ENCODE measurements around the gene NCOR2.
"Not testable (repeated sequence)": the region's sequence is repeated elsewhere in the genome, so short reads cannot be mapped to it uniquely, and the experiment has no call there.

The NCOR2 gene

GRCh38 chr12:124594851-124595250 is 27.4 kb upstream of the NCOR2 start:
- Histone ChIP-seq H3K27me3 (ENCODE audit: insufficient read depth, low read length) (no peaks in the 10 kb centered on the region), H3K4me3 (ENCODE audit: low read length) (no peak overlapping the region), H3K36me3 (ENCODE audit: insufficient read depth, low read depth, low read length) (no peaks in the 10 kb centered on the region), H3K9ac (ENCODE audit: low read depth, low read length) (no peak overlapping the region), H3K27ac (ENCODE audit: low read length) (no peak overlapping the region), H3K9me3 (ENCODE audit: insufficient read depth, low read depth, low read length) (no peaks in the 10 kb centered on the region), H3K4me1 (ENCODE audit: insufficient read depth, low read length) (no peaks in the 10 kb centered on the region)

- no peak overlapping the region for H3K27ac ChIP-seq (ENCODE audit: low read length)
- no peak overlapping the region for H3K4me3 ChIP-seq (ENCODE audit: low read length)
- H3K9ac ChIP-seq (ENCODE audit: low read depth, low read length), result no peak overlapping the region
- H3K9me3 ChIP-seq (ENCODE audit: insufficient read depth, low read depth, low read length), result no peaks in the 10 kb centered on the region
- no peaks in the 10 kb centered on the region for H3K36me3 ChIP-seq (ENCODE audit: insufficient read depth, low read depth, low read length)
- H3K4me1 ChIP-seq (ENCODE audit: insufficient read depth, low read length), result no peaks in the 10 kb centered on the region
- no peaks in the 10 kb centered on the region for H3K27me3 ChIP-seq (ENCODE audit: insufficient read depth, low read length)
Measured at GRCh38 chr12:124593851-124594401, 26.5 kb upstream of the NCOR2 start.

- Histone ChIP-seq H3K4me1 (ENCODE audit: insufficient read depth, low read length) (no peaks in the 10 kb centered on the region), H3K36me3 (ENCODE audit: insufficient read depth, low read depth, low read length) (no peaks in the 10 kb centered on the region), H3K4me3 (ENCODE audit: low read length) (no peak overlapping the region), H3K27ac (ENCODE audit: low read length) (no peak overlapping the region), H3K9me3 (ENCODE audit: insufficient read depth, low read depth, low read length) (no peaks in the 10 kb centered on the region), H3K27me3 (ENCODE audit: insufficient read depth, low read length) (no peaks in the 10 kb centered on the region), H3K9ac (ENCODE audit: low read depth, low read length) (no peak overlapping the region)
Measured at GRCh38 chr12:124593176-124593575, 25.8 kb upstream of the NCOR2 start.

GRCh38 chr12:124592481-124593160 is 25.2 kb upstream of the NCOR2 start:
- Histone ChIP-seq H3K27ac (ENCODE audit: low read length) (no peak overlapping the region), H3K9ac (ENCODE audit: low read depth, low read length) (no peak overlapping the region), H3K4me1 (ENCODE audit: insufficient read depth, low read length) (no peaks in the 10 kb centered on the region), H3K9me3 (ENCODE audit: insufficient read depth, low read depth, low read length) (no peaks in the 10 kb centered on the region), H3K27me3 (ENCODE audit: insufficient read depth, low read length) (no peaks in the 10 kb centered on the region), H3K4me3 (ENCODE audit: low read length) (no peak overlapping the region), H3K36me3 (ENCODE audit: insufficient read depth, low read depth, low read length) (no peaks in the 10 kb centered on the region)

- H3K4me3 ChIP-seq (ENCODE audit: low read length), result no peak overlapping the region
- no peak overlapping the region for H3K9ac ChIP-seq (ENCODE audit: low read depth, low read length)
- no peaks in the 10 kb centered on the region for H3K27me3 ChIP-seq (ENCODE audit: insufficient read depth, low read length)
- no peak overlapping the region for H3K27ac ChIP-seq (ENCODE audit: low read length)
- H3K9me3 ChIP-seq (ENCODE audit: insufficient read depth, low read depth, low read length), result no peaks in the 10 kb centered on the region
- H3K4me1 ChIP-seq (ENCODE audit: insufficient read depth, low read length), result no peaks in the 10 kb centered on the region
- no peaks in the 10 kb centered on the region for H3K36me3 ChIP-seq (ENCODE audit: insufficient read depth, low read depth, low read length)
Measured at GRCh38 chr12:124592050-124592449, 24.6 kb upstream of the NCOR2 start.

GRCh38 chr12:124590447-124590846 is 23.0 kb upstream of the NCOR2 start:
- Histone ChIP-seq H3K9me3 (ENCODE audit: insufficient read depth, low read depth, low read length) (no peaks in the 10 kb centered on the region), H3K27me3 (ENCODE audit: insufficient read depth, low read length) (no peaks in the 10 kb centered on the region), H3K4me1 (ENCODE audit: insufficient read depth, low read length) (no peaks in the 10 kb centered on the region), H3K27ac (ENCODE audit: low read length) (no peak overlapping the region), H3K36me3 (ENCODE audit: insufficient read depth, low read depth, low read length) (no peaks in the 10 kb centered on the region), H3K4me3 (ENCODE audit: low read length) (no peak overlapping the region), H3K9ac (ENCODE audit: low read depth, low read length) (no peak overlapping the region)

- Histone ChIP-seq H3K4me3 (ENCODE audit: low read length) (no peak overlapping the region), H3K36me3 (ENCODE audit: insufficient read depth, low read depth, low read length) (no peaks in the 10 kb centered on the region), H3K9me3 (ENCODE audit: insufficient read depth, low read depth, low read length) (no peaks in the 10 kb centered on the region), H3K27ac (ENCODE audit: low read length) (no peak overlapping the region), H3K9ac (ENCODE audit: low read depth, low read length) (no peak overlapping the region), H3K27me3 (ENCODE audit: insufficient read depth, low read length) (no peaks in the 10 kb centered on the region), H3K4me1 (ENCODE audit: insufficient read depth, low read length) (no peaks in the 10 kb centered on the region)
Measured at GRCh38 chr12:124588751-124589267, 21.4 kb upstream of the NCOR2 start.

- no peaks in the 10 kb centered on the region for H3K9me3 ChIP-seq (ENCODE audit: insufficient read depth, low read depth, low read length)
- H3K4me1 ChIP-seq (ENCODE audit: insufficient read depth, low read length), result no peaks in the 10 kb centered on the region
- H3K27me3 ChIP-seq (ENCODE audit: insufficient read depth, low read length), result no peaks in the 10 kb centered on the region
- H3K36me3 ChIP-seq (ENCODE audit: insufficient read depth, low read depth, low read length), result no peaks in the 10 kb centered on the region
- no peak overlapping the region for H3K9ac ChIP-seq (ENCODE audit: low read depth, low read length)
- no peak overlapping the region for H3K4me3 ChIP-seq (ENCODE audit: low read length)
- H3K27ac ChIP-seq (ENCODE audit: low read length), result no peak overlapping the region
Measured at GRCh38 chr12:124588018-124588634, 20.7 kb upstream of the NCOR2 start.

GRCh38 chr12:124586756-124587155 is 19.3 kb upstream of the NCOR2 start:
- no peaks in the 10 kb centered on the region for H3K4me1 ChIP-seq (ENCODE audit: insufficient read depth, low read length)
- H3K9ac ChIP-seq (ENCODE audit: low read depth, low read length), result no peak overlapping the region
- no peaks in the 10 kb centered on the region for H3K9me3 ChIP-seq (ENCODE audit: insufficient read depth, low read depth, low read length)
- no peaks in the 10 kb centered on the region for H3K36me3 ChIP-seq (ENCODE audit: insufficient read depth, low read depth, low read length)
- H3K27ac ChIP-seq (ENCODE audit: low read length), result no peak overlapping the region
- no peak overlapping the region for H3K4me3 ChIP-seq (ENCODE audit: low read length)
- no peaks in the 10 kb centered on the region for H3K27me3 ChIP-seq (ENCODE audit: insufficient read depth, low read length)

- H3K36me3 ChIP-seq (ENCODE audit: insufficient read depth, low read depth, low read length); H3K4me1 ChIP-seq (ENCODE audit: insufficient read depth, low read length); H3K27me3 ChIP-seq (ENCODE audit: insufficient read depth, low read length); H3K9me3 ChIP-seq (ENCODE audit: insufficient read depth, low read depth, low read length); H3K9ac ChIP-seq (ENCODE audit: low read depth, low read length); H3K27ac ChIP-seq (ENCODE audit: low read length); H3K4me3 ChIP-seq (ENCODE audit: low read length): not testable (repeated sequence)
Measured at GRCh38 chr12:124584494-124584893, 17.1 kb upstream of the NCOR2 start.

GRCh38 chr12:124583854-124584253 is 16.4 kb upstream of the NCOR2 start:
- Histone ChIP-seq H3K9ac (ENCODE audit: low read depth, low read length) (no peak overlapping the region), H3K4me1 (ENCODE audit: insufficient read depth, low read length) (no peaks in the 10 kb centered on the region), H3K27ac (ENCODE audit: low read length) (no peak overlapping the region), H3K4me3 (ENCODE audit: low read length) (no peak overlapping the region), H3K27me3 (ENCODE audit: insufficient read depth, low read length) (no peaks in the 10 kb centered on the region), H3K36me3 (ENCODE audit: insufficient read depth, low read depth, low read length) (no peaks in the 10 kb centered on the region), H3K9me3 (ENCODE audit: insufficient read depth, low read depth, low read length) (no peaks in the 10 kb centered on the region)

GRCh38 chr12:124582108-124582424 is 14.7 kb upstream of the NCOR2 start:
- H3K9ac ChIP-seq (ENCODE audit: low read depth, low read length), result no peak overlapping the region
- no peaks in the 10 kb centered on the region for H3K4me1 ChIP-seq (ENCODE audit: insufficient read depth, low read length)
- H3K4me3 ChIP-seq (ENCODE audit: low read length), result no peak overlapping the region
- H3K27me3 ChIP-seq (ENCODE audit: insufficient read depth, low read length), result no peaks in the 10 kb centered on the region
- H3K36me3 ChIP-seq (ENCODE audit: insufficient read depth, low read depth, low read length), result no peaks in the 10 kb centered on the region
- peaks cover under 1% of the 10 kb centered on the region for H3K9me3 ChIP-seq (ENCODE audit: insufficient read depth, low read depth, low read length)
- no peak overlapping the region for H3K27ac ChIP-seq (ENCODE audit: low read length)

Data from iPS-20b (cell line).